HCT116 (cell line): ENCODE measurements around the gene SHANK1. TPM values are rescaled to one million over a fixed set of nuclear protein-coding genes. Genes with fewer than 3 reads are reported as not detected.

Experiments
- ATAC-seq: fragments of 200-7000 bp; cut with Tn5 transposase; 2 replicates; pipeline ENCODE4 v1.9.1; 2020; ENCODE audit warnings: mild to moderate bottlenecking, moderate library complexity
- BruUV-seq: library from RNA; stranded (reverse); fragments of 400-500 nt; replicated peaks from 2 replicates; lab custom pipeline; 2021; lab: Mats Ljungman, UMichigan
- CTCF ChIA-PET: fragments of 300-600 bp; sonication (Branson Sonifier 250); formaldehyde crosslinking; loops from one replicate; lab custom pipeline; 2021; ENCODE audit warnings: antibody characterized with exemption; lab: Charles Lee
- POLR2A ChIA-PET: fragments of 300-600, 350-600 bp; sonication (Branson Sonifier 250); formaldehyde crosslinking; loops from one replicate; lab custom pipeline; 2021; ENCODE audit warnings: antibody characterized with exemption; lab: Charles Lee
- RAD21 ChIA-PET, 2 experiments: fragments of 300-600 bp; sonication (Branson Sonifier 250); formaldehyde crosslinking; loops; one replicate each; lab custom pipeline; 2023; ENCODE audit warnings: low total read pairs in 2 of 2; ENCODE audit not compliant: uncharacterized antibody in 2 of 2, unreplicated experiment in 2 of 2, low non-redundant PET in 1 of 2; lab: Charles Lee
- DNase-seq: peaks from one replicate; pipeline ENCODE4 v3.0.0-alpha.2; 2010; ENCODE audit warnings: low read depth, low spot score
- H2AFZ ChIP-seq: fragments of 200-600 bp; shearing (Covaris generic), sonication (generic); 2 replicates; pipeline ENCODE4 v1.6.1; 2017; ENCODE audit warnings: low read depth, mixed run types, mixed read lengths, antibody characterized with exemption, low read length; ENCODE audit not compliant: poor library complexity, severe bottlenecking
- H3K27ac ChIP-seq: 2 replicates; pipeline ENCODE4 v1.5.1; 2012; ENCODE audit warnings: low read depth, low read length
- H3K27me3 ChIP-seq: fragments of 200-600 bp; sonication (generic); 2 replicates; pipeline ENCODE4 v1.6.1; 2016; ENCODE audit warnings: mixed run types, low read length, mixed read lengths; ENCODE audit not compliant: insufficient read depth
- H3K36me3 ChIP-seq, 2 experiments: fragments of 200-500 bp in 1 of 2; fragments of 200-600 bp in 1 of 2; sonication (Bioruptor generic) in 1 of 2; sonication (generic) in 1 of 2; 2 replicates each; pipeline versions ENCODE4 v1.5.1 to v1.6.1; 2014 to 2016; ENCODE audit warnings: low read length in 2 of 2, inconsistent platforms in 1 of 2, mixed read lengths in 1 of 2, mixed run types in 1 of 2; ENCODE audit not compliant: insufficient read depth in 2 of 2, control insufficient read depth in 1 of 2
- H3K4me1 ChIP-seq, 2 experiments: fragments of 200-600 bp in 1 of 2; sonication (generic) in 1 of 2; 2 replicates each; pipeline versions ENCODE4 v1.5.1 to v1.6.1; 2012 to 2017; ENCODE audit warnings: low read length in 2 of 2, inconsistent platforms in 1 of 2, mild to moderate bottlenecking in 1 of 2, mixed read lengths in 1 of 2, mixed run types in 1 of 2, moderate library complexity in 1 of 2; ENCODE audit not compliant: insufficient read depth in 2 of 2, control insufficient read depth in 1 of 2
- H3K4me2 ChIP-seq: fragments of 200-600 bp; sonication (generic); 2 replicates; pipeline ENCODE4 v1.6.1; 2017; ENCODE audit warnings: mixed run types, low read length, mixed read lengths
- H3K4me3 ChIP-seq, 2 experiments: fragments of 200-600 bp in 1 of 2; sonication (generic) in 1 of 2; replicated peaks in 1 of 2; 2 replicates each; pipeline ENCODE4 v1.5.1; 2011 to 2016; ENCODE audit warnings: low read length in 2 of 2, control low read depth in 1 of 2, low read depth in 1 of 2, mild to moderate bottlenecking in 1 of 2, mixed read lengths in 1 of 2, mixed run types in 1 of 2
- H3K79me2 ChIP-seq: fragments of 200-600 bp; sonication (generic); 2 replicates; pipeline ENCODE4 v1.6.1; 2017; ENCODE audit warnings: mild to moderate bottlenecking, mixed run types, low read length, moderate library complexity, mixed read lengths; ENCODE audit not compliant: insufficient read depth
- H3K9ac ChIP-seq: fragments of 200-600 bp; sonication (generic); 2 replicates; pipeline ENCODE4 v1.6.1; 2016; ENCODE audit warnings: low read length, mixed read lengths
- H3K9me2 ChIP-seq: fragments of 200-600 bp; sonication (generic), shearing (Covaris generic); 2 replicates; pipeline ENCODE4 v1.6.1; 2017; ENCODE audit warnings: mixed run types, mild to moderate bottlenecking, moderate library complexity; ENCODE audit not compliant: insufficient read depth
- H3K9me3 ChIP-seq, 2 experiments: fragments of 200-500 bp in 1 of 2; fragments of 200-600 bp in 1 of 2; sonication (Bioruptor generic) in 1 of 2; sonication (generic) in 1 of 2; 2 replicates each; pipeline ENCODE4 v1.6.1; 2014 to 2017; ENCODE audit warnings: low read length in 2 of 2, mixed read lengths in 2 of 2, inconsistent platforms in 1 of 2, low read depth in 1 of 2, mild to moderate bottlenecking in 1 of 2, mixed run types in 1 of 2, moderate library complexity in 1 of 2; ENCODE audit not compliant: control insufficient read depth in 1 of 2, insufficient read depth in 1 of 2
- H4K20me1 ChIP-seq: fragments of 200-600 bp; sonication (generic), shearing (Covaris generic); 2 replicates; pipeline ENCODE4 v1.6.1; 2017; ENCODE audit warnings: mixed run types, mild to moderate bottlenecking, moderate library complexity; ENCODE audit not compliant: insufficient read depth
- CBX3 ChIP-seq: IDR thresholded peaks from 2 replicates; pipeline ENCODE4 v1.6.1; 2012; ENCODE audit warnings: low read depth
- CEBPB ChIP-seq: IDR thresholded peaks from 2 replicates; pipeline ENCODE4 v1.6.1; 2012; ENCODE audit warnings: low read depth
- CTCF ChIP-seq, 3 experiments: fragments of 200-600 bp in 1 of 3; sonication (generic) in 1 of 3; IDR thresholded peaks in 2 of 3; conservative IDR thresholded peaks in 1 of 3; 2 replicates each; pipeline ENCODE4 v1.5.1; 2012 to 2017; ENCODE audit warnings: low read depth in 2 of 3, low read length in 2 of 3, antibody characterized with exemption in 1 of 3, borderline replicate concordance in 1 of 3, control low read depth in 1 of 3, mild to moderate bottlenecking in 1 of 3, mixed read lengths in 1 of 3, mixed run types in 1 of 3, moderate library complexity in 1 of 3; ENCODE audit not compliant: insufficient read depth in 1 of 3
- ELF1 ChIP-seq: IDR thresholded peaks from 2 replicates; pipeline ENCODE4 v1.6.1; 2012; ENCODE audit warnings: low read depth, borderline replicate concordance
- EZH2phosphoT487 ChIP-seq: fragments of 200-600 bp; IDR thresholded peaks from 2 replicates; pipeline ENCODE4 v1.6.1; 2018; ENCODE audit warnings: antibody characterized with exemption, borderline replicate concordance
- JUND ChIP-seq: IDR thresholded peaks from 2 replicates; pipeline ENCODE4 v1.6.1; 2012
- RAD21 ChIP-seq: IDR thresholded peaks from 2 replicates; pipeline ENCODE4 v1.6.1; 2012; ENCODE audit warnings: low read depth, mild to moderate bottlenecking
- REST ChIP-seq: IDR thresholded peaks from 2 replicates; pipeline ENCODE4 v1.6.1; 2012; ENCODE audit warnings: low read depth
- SP1 ChIP-seq: IDR thresholded peaks from 2 replicates; pipeline ENCODE4 v1.6.1; 2012; ENCODE audit warnings: low read depth
- TCF7L2 ChIP-seq: IDR thresholded peaks from 2 replicates; pipeline ENCODE4 v1.7.0; 2011; ENCODE audit warnings: borderline replicate concordance, inconsistent platforms; ENCODE audit not compliant: insufficient read depth, insufficient read length; ENCODE audit errors: extremely low read depth
- intact Hi-C: fragments of 100-400 bp; cut with micrococcal nuclease; formaldehyde crosslinking; loops from 2 replicates; pipeline ENCODE4 v1.10.0; 2022
- total RNA-seq: library from RNA; stranded (reverse); gene quantifications from one replicate; pipeline ENCODE4 v1.2.1, GENCODE V29; 2021; ENCODE audit not compliant: unreplicated experiment

Gene SHANK1
- total RNA-seq, 1 experiment from 2014 or later, result 3.0 TPM

GRCh38 chr19:50695251-50696093, 24.1 kb downstream of the SHANK1 start:
- H3K27ac ChIP-seq, result no peak overlapping the region
- CTCF ChIA-PET, result interaction anchor here (0.6 kb wide), 1 partner anchor 14 kb away, joined by 3 read pairs; no protein-coding TSS in a partner anchor
- H3K36me3 ChIP-seq, result no peaks in the 10 kb centered on the region
- H3K27me3 ChIP-seq, result peaks cover 32% of the 10 kb centered on the region; the same call in 1 of the 2 replicates
- TF ChIP-seq SP1 (no peak), TCF7L2 (no peak), REST (peak; percentile 68)
- TF ChIP-seq, all 23 proteins: peak for 1
- ChIA-PET RAD21 (no interaction called here), POLR2A (no interaction called here)
- Histone ChIP-seq H3K9me3 (no peaks in the 10 kb centered on the region), H3K9me2 (no peaks in the 10 kb centered on the region), H3K9ac (no peak overlapping the region), H3K4me2 (no peak overlapping the region), H4K20me1 (no peaks in the 10 kb centered on the region), H3K4me3 (no peak overlapping the region), H3K79me2 (no peaks in the 10 kb centered on the region), H3K4me1 (no peaks in the 10 kb centered on the region), H2AFZ (no peak overlapping the region)
- no TSS peak for BruUV-seq
- ATAC-seq, result peak; percentile 67
- no peak for DNase-seq
- intact Hi-C loops, result no loop called here

GRCh38 chr19:50694815-50695145, 24.8 kb downstream of the SHANK1 start:
- Histone ChIP-seq H3K9ac (no peak overlapping the region), H3K4me3 (no peak overlapping the region), H3K4me2 (no peak overlapping the region), H3K4me1 (no peaks in the 10 kb centered on the region), H3K27me3 (peaks cover 27% of the 10 kb centered on the region; the same call in 1 of the 2 replicates), H3K9me2 (no peaks in the 10 kb centered on the region), H2AFZ (no peak overlapping the region), H3K9me3 (no peaks in the 10 kb centered on the region), H4K20me1 (no peaks in the 10 kb centered on the region), H3K36me3 (no peaks in the 10 kb centered on the region), H3K27ac (no peak overlapping the region), H3K79me2 (no peaks in the 10 kb centered on the region)
- intact Hi-C loops, result no loop called here
- ATAC-seq (no peak), DNase-seq (no peak)
- CTCF ChIA-PET, result interaction anchor here (0.6 kb wide), 1 partner anchor 15 kb away, joined by 3 read pairs; no protein-coding TSS in a partner anchor
- no peak for TF ChIP-seq CBX3
- no peak for TF ChIP-seq ELF1
- no peak for TF ChIP-seq JUND
- TF ChIP-seq CEBPB, result no peak
- TF ChIP-seq EZH2phosphoT487, result no peak
- TF ChIP-seq CTCF (IDR thresholded peaks at IDR 0.05 in 2 of 3, conservative IDR thresholded peaks at IDR 0.05 in 1 of 3; ENCODE audit: borderline replicate concordance in 1 of 3, insufficient read depth in 1 of 3, low read depth in 2 of 3, low read length in 2 of 3), result no peak
- no peak for TF ChIP-seq RAD21
- RAD21 ChIA-PET, result no interaction called here
- BruUV-seq, result no TSS peak
- POLR2A ChIA-PET, result no interaction called here
